Right cardiac atrium (tissue), 5 donors: ENCODE data around the gene MBLAC2. TPM values are rescaled to one million over a fixed set of nuclear protein-coding genes. Genes with fewer than 3 reads are reported as not detected.
A peak's percentile ranks its signal among the peaks of the same experiment; 100 is the strongest.

Experiments used
- ATAC-seq, 2 donors: fragments of 200-7000 bp; cut with Tn5 transposase; one replicate each; pipeline versions ENCODE4 v1.8.0 to v1.9.1; 2020; ENCODE audit warnings: moderate library complexity in 2 of 2, mild to moderate bottlenecking in 1 of 2
- DNase-seq, 3 donors: peaks; one replicate each; pipeline ENCODE4 v3.0.0-alpha.2; 2020
- H3K27ac ChIP-seq: one replicate; pipeline ENCODE4 v1.5.1; 2013; ENCODE audit warnings: mild to moderate bottlenecking, low read length, control low read depth, moderate library complexity
- H3K27me3 ChIP-seq: one replicate; pipeline ENCODE4 v1.6.1; 2013; ENCODE audit not compliant: control insufficient read depth, insufficient read depth
- H3K4me1 ChIP-seq: one replicate; pipeline ENCODE4 v1.6.1; 2013; ENCODE audit warnings: low read length; ENCODE audit not compliant: control insufficient read depth, insufficient read depth
- H3K4me3 ChIP-seq: one replicate; pipeline ENCODE4 v1.5.1; 2013; ENCODE audit warnings: low read length, control low read depth
- H3K9me3 ChIP-seq: one replicate; pipeline ENCODE4 v1.6.1; 2013; ENCODE audit warnings: low read length; ENCODE audit not compliant: control insufficient read depth
- WGBS: extraction: QIAGEN DNeasy Blood & Tissue Kit; methylation state at CpG from one replicate; pipeline ENCODE4 v1.1.7; 2013; 5-methylcytosine and 5-hydroxymethylcytosine counted together
- intact Hi-C, 4 donors: fragments of 100-400 bp; cut with DNase I; formaldehyde crosslinking; loops; one replicate each; pipeline versions ENCODE4 v1.11.0 to v1.14.0; 2022 to 2023
- polyA plus RNA-seq: library from polyadenylated mRNA; stranded (reverse); fragments of 200-250 nt; gene quantifications from one replicate; pipeline ENCODE4 v1.2.3, GENCODE V29; 2013
- total RNA-seq, 4 donors: library from RNA; stranded (reverse); fragmentation: NEBNext Ultra II Directional; extraction: Animal tissue kit (Norgen Biotek cat#: 25700); gene quantifications; one replicate each; pipeline ENCODE4 v1.2.1, GENCODE V29; 2021
- donor health status: healthy with polysubstance abuse.
- donor health status: DM: no; HTN: yes; CAD: no.
- donor health status: DM: no; HTN: no; CAD: no.
- donor health status: DM: no; HTN: yes; CAD: no; lungs with severe emphysema.
- donor health status: DM: yes; HTN: yes; CAD: no.

MBLAC2 gene
- total and polyA plus RNA-seq, 5 donors: 2.3 to 4.6 (median 4.2) TPM

DNA sequence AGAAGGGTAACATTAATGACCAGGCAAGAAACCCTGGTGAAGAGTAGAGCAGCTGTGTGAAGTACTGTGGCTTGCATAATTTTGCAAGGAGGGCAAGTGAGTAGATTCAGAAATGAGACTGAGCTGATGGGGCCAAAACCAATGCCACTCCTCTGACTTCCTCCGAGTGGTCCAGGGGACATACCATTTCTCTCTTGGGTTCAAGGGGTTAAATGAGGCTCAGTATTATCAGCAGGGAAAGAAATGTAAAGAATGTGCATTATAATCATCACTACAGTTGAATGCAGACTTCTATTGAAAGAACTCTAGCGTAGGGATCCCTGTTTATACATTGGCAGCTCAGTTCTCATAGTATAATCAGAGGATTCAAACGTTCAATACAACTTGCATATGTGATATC, 10.0 kb upstream of the MBLAC2 start:
- no peak for ATAC-seq
- 42% methylated on average over 3 of the region's 3 CpGs for WGBS
- no peak for DNase-seq
- no peaks in the 10 kb centered on the region for H3K27me3 ChIP-seq
- H3K27ac ChIP-seq: no peak overlapping the region
- H3K4me3 ChIP-seq: no peak overlapping the region
- intact Hi-C loops: no loop called here
- H3K4me1 ChIP-seq: no peaks in the 10 kb centered on the region
- H3K9me3 ChIP-seq: no peaks in the 10 kb centered on the region

DNA sequence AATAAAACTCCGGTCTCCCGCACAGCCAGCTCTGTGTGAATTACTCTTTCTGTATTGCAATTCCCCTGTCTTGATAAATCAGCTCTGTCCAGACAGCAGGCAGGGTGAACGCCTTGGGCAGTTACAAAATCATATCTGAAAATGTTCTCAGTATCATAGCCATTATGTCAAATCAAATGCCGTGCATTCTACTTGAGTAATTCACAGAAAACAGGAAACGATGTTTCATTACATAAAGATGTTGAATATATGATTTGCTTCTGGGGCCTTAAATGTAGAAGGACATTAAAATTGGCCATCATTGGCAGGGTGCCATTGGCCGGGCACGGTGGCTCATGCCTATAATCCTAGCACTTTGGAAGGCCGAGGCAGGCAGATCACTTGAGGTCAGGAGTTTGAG, 8.6 kb upstream of the MBLAC2 start:
- Histone ChIP-seq H3K4me3 (no peak overlapping the region), H3K4me1 (no peaks in the 10 kb centered on the region), H3K27ac (no peak overlapping the region), H3K9me3 (no peaks in the 10 kb centered on the region), H3K27me3 (no peaks in the 10 kb centered on the region)
- intact Hi-C loops: no loop called here
- ATAC-seq (no peak), DNase-seq (no peak)
- WGBS: 87% methylated on average over 8 of the region's 8 CpGs

DNA sequence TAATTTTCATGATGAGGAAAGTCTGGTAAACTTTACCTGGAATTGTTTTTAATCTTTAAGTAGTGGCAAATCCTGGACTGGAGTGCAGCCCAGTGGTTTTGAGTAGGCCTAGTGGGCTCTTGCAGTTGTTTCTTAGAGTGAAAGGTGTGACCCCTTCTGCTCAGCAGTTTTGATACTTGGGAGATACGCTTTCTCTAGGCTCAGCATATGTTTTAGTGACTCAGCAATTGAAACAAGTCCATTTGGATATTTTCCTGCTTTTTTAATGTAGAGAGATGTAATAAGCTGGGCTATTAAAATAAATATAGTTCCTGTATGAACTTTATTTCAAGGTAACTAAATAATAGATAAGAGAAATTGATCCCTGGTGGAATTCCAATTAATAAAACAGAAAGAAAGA, 6.1 kb upstream of the MBLAC2 start:
- no peak for DNase-seq
- intact Hi-C loops: no loop called here
- H3K4me3 ChIP-seq: no peak overlapping the region
- WGBS: 84% methylated on average over 1 of the region's 1 CpG
- H3K9me3 ChIP-seq: no peaks in the 10 kb centered on the region
- no peaks in the 10 kb centered on the region for H3K4me1 ChIP-seq
- ATAC-seq: no peak
- H3K27me3 ChIP-seq: no peaks in the 10 kb centered on the region
- H3K27ac ChIP-seq: no peak overlapping the region

DNA sequence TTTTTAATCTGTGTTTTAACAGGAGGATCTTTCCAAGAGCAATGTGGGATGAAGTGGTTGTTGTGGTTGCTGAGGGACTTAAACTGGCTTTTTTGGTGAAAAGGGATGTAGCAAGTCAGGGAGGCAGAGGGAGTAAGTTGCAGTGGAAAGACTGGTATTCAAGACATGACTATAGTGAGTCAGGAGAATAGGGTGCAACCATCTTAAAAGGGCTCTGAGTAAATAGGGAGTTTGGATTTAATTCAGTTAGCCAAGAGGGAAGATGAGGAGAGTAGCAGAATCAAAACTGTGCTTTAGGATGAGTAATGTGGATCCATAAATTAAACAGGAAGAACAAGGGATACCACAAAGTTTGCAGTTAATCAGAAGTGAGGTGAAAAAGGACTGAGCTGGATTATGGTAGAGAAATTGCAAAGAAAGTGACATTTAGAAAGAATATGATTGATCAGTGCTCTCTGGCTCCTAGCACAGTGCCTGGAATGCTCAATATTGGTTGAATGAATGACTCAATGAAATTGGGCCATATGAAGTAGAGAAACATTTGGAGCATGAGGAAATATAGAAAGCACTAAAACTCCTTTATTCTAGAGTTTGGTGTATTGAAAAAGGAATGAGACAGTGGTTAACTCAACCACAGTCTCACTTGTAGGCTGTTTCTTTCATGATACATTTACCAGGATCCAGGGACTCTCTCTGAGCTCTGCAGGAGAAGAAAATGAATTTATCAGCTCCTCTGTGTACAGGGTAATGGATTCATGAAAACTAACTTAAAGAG, 5.2 kb upstream of the MBLAC2 start:
- H3K9me3 ChIP-seq: no peaks in the 10 kb centered on the region
- H3K4me1 ChIP-seq: no peaks in the 10 kb centered on the region
- no peak overlapping the region for H3K4me3 ChIP-seq
- H3K27me3 ChIP-seq: no peaks in the 10 kb centered on the region
- ATAC-seq (no peak), DNase-seq (no peak)
- H3K27ac ChIP-seq: no peak overlapping the region
- intact Hi-C loops: loop anchor here in 1 of 4 donors (10.0 kb wide), 1 partner anchor 45 kb away; the partner anchor contains the start of gene LYSMD3

DNA sequence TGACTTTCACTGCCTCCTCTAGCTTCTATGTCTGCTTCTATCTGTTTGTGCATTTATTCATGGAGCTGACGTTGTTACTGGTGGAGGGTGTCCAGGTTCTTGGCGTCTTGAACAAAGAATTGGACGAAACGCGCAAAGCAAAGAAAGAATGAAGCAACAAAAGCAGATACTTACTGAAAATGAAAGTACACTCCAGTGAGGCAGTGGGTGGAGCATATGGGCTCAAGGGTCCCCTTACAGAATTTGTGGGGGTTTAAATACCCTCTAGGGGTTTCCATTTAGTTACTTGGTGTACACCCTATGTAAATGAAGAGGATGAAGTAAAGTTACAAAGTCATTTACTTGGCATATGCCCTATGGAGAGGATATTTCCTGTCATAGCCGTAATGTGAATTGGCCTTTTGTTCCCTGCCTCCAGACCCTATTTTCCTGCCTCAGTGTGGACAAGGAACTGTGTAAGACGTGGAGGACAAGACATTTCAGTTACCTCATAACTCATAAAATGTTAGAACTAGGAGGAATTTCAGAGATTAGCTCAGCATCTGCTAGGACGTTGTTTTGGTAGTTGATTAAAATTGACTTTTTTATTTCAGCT, 3.1 kb upstream of the MBLAC2 start:
- H3K27ac ChIP-seq: no peak overlapping the region
- H3K9me3 ChIP-seq: no peaks in the 10 kb centered on the region
- intact Hi-C loops: loop anchor here in 1 of 4 donors (10.0 kb wide), 1 partner anchor 47 kb away; the partner anchor contains the start of gene LYSMD3
- no peaks in the 10 kb centered on the region for H3K4me1 ChIP-seq
- 75% methylated on average over 8 of the region's 8 CpGs for WGBS
- H3K4me3 ChIP-seq: no peak overlapping the region
- no peak for ATAC-seq
- no peak for DNase-seq
- H3K27me3 ChIP-seq: no peaks in the 10 kb centered on the region

DNA sequence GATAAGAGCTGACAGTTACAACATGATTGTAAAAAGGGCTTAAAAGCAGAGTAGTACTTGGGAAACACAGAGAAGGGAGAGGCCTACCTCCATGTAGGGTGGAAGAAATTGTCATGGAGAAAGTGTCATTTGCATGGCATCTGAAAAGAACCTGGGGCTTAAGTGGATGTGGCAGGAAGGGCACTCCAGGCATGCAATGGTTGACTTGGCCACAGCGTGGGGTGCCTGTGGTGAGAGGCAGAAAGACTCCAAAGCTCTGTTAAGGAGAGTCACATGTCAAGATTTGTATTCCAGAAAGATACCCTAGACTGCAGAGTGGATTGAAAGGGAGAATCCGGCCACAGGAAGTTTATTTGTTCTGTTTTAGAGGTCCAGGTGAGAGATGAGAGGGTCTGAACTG, 2.5 kb upstream of the MBLAC2 start:
- no peaks in the 10 kb centered on the region for H3K27me3 ChIP-seq
- no peak overlapping the region for H3K27ac ChIP-seq
- H3K4me3 ChIP-seq: no peak overlapping the region
- DNase-seq: no peak
- H3K4me1 ChIP-seq: no peaks in the 10 kb centered on the region
- ATAC-seq: no peak
- H3K9me3 ChIP-seq: no peaks in the 10 kb centered on the region
- 53% methylated on average over 2 of the region's 2 CpGs for WGBS
- intact Hi-C loops: loop anchor here in 1 of 4 donors (10.0 kb wide), 1 partner anchor 48 kb away; the partner anchor contains the start of gene LYSMD3

DNA sequence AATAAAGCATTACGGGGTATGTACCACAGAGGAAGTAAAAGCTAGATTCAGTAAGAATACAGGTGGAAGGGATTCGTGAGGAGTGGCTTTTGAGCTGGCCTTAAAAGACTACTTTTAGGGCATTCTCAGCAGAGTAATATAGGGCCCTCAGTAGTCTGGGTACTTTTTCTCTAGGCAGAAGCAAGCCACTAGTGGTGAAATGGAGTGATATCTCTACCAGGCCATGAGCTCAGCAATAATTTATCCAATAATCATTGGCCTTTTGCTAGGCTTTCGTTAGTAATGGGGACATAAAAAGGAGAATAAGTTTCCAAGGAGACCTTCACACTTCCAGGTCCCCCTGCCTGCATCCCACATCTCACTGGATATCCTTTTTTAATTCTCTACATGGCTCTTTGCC, 1.8 kb upstream of the MBLAC2 start:
- no peak overlapping the region for H3K4me3 ChIP-seq
- H3K27ac ChIP-seq: no peak overlapping the region
- ATAC-seq (no peak), DNase-seq (no peak)
- WGBS: 86% methylated on average over 3 of the region's 3 CpGs
- H3K27me3 ChIP-seq: no peaks in the 10 kb centered on the region
- no peaks in the 10 kb centered on the region for H3K4me1 ChIP-seq
- no peaks in the 10 kb centered on the region for H3K9me3 ChIP-seq
- intact Hi-C loops: loop anchor here in 1 of 4 donors (10.0 kb wide), 1 partner anchor 48 kb away; the partner anchor contains the start of gene LYSMD3

DNA sequence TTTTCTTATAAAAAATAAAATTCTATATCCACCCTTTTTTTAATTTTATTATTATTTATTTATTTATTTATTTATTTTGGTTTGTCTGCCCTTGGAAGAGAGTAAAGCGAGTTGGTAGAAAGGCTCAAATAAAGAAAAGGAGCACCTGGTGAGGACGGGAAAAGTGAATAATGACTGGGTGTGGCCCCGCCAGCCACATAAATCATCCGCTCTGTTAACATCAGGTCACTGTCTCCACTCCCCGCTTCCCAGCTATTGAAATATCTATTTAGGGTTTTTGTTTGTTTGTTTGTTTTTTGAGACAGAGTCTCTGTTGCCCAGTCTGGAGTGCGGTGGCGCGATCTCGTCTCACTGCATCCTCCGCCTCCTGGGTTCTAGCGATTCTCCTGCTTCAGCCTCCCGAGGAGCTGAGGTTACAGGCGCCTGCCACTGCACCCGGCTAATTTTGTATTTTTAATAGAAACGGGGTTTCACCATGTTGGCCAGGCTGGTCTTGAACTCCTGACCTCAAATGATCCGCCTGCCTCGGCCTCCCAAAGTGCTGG, 937 bp upstream of the MBLAC2 start:
- intact Hi-C loops: loop anchor here in 1 of 4 donors (10.0 kb wide), 1 partner anchor 49 kb away; the partner anchor contains the start of gene LYSMD3
- no peak overlapping the region for H3K27ac ChIP-seq
- no peaks in the 10 kb centered on the region for H3K9me3 ChIP-seq
- H3K4me3 ChIP-seq: no peak overlapping the region
- H3K27me3 ChIP-seq: no peaks in the 10 kb centered on the region
- H3K4me1 ChIP-seq: no peaks in the 10 kb centered on the region
- DNase-seq (no peak), ATAC-seq (no peak)
- 67% methylated on average over 17 of the region's 17 CpGs for WGBS

DNA sequence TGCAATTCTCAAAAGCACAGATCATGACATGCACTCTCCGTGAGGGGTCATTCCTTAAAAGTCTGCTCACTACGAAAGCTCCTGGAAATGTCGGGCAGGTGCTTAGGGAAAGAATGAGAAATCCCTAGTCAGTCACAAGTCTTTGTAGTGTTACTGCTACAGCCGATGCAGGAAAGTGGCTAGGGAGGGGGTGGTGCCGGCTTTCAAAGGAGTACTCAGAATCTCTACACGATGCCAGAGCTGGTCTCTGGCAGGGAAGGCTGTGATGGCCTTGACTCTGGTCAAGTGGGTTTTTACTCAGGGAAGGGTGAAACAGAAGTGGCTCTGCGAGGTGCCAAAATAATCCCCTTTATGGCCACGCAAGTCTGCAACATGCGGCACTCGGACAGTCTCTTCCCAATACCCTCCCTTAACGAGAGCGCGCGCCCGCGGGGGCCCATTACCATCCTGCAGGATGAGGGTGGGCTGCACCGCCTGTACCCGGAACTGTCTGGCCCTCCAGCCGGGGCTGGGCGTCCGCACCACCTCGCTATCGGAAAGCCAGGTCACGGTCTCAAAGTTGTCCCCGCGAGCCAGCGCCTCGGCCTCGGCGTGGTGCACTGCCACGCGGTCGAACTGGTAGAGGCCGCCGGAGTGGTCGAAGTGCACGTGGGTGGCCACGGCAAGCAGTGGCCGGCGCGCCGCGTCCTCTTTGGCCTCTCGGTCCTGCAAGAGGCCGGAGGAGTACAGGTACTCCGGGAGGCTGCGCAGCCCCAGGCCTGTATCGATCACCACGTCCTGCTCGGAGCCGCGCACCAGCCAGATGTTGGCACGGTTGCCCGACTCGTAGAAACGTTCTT, 956 bp downstream of the MBLAC2 start:
- Histone ChIP-seq H3K27me3 (no peaks in the 10 kb centered on the region), H3K4me1 (no peaks in the 10 kb centered on the region), H3K27ac (peak overlapping the region; percentile 50), H3K4me3 (peak overlapping the region; percentile 51), H3K9me3 (no peaks in the 10 kb centered on the region)
- DNase-seq (peak in 2 of 3 donors; percentile 37 to 72), ATAC-seq (peak; percentile 54 to 55)
- intact Hi-C loops: loop anchor here in 2 of 4 donors (5.0 to 10.0 kb wide), 2 partner anchors 51 to 54 kb away; partner anchors contain the start of gene LYSMD3 (in 2 of the 2)
- 1% methylated on average over 56 of the region's 56 CpGs for WGBS

DNA sequence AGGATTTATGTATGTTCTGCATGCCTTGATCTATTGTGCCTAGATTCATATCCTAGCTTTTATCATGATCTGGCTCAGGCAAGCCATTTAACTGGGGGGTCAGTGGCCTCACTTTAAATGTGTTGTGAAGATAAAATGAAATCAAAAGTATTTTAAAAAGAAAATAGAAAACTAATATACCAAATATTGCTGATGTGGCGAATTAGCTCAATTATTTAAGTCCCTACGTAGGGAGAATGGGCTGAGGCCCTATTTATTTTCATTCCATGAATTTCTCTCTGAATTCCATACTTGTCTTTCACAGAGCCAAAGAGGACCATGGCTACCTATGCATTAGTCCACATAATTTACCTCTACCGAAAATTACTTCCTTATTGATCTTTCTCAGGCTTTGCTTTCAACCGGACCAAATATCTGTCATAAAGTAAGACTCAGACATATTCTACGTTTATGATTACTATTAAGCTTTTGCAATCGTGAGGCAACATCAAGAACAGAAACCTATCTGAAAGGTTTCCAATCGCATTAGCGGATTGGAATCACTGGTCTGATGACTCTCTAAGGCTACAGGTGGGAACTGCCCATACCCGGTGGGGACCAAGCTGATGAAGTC, 1.7 kb downstream of the MBLAC2 start:
- Histone ChIP-seq H3K9me3 (no peaks in the 10 kb centered on the region), H3K4me3 (peak overlapping the region; percentile 51), H3K4me1 (no peaks in the 10 kb centered on the region), H3K27ac (no peak overlapping the region), H3K27me3 (no peaks in the 10 kb centered on the region)
- intact Hi-C loops: loop anchor here in 2 of 4 donors (5.0 to 10.0 kb wide), 2 partner anchors 52 to 54 kb away; partner anchors contain the start of gene LYSMD3 (in 2 of the 2)
- no peak for DNase-seq
- 65% methylated on average over 9 of the region's 9 CpGs for WGBS
- ATAC-seq: no peak
